Muscle layer of colon (tissue), 2 donors: ENCODE data around the gene FIGNL2.
"Not testable (repeated sequence)": the region's sequence is repeated elsewhere in the genome, so short reads cannot be mapped to it uniquely, and the experiment has no call there.

Experiments
- H3K27ac ChIP-seq: one replicate; pipeline ENCODE4 v1.7.0; 2013; ENCODE audit warnings: low read depth, mild to moderate bottlenecking, low read length, moderate library complexity
- H3K27me3 ChIP-seq, 2 donors: one replicate each; pipeline ENCODE4 v1.7.0; 2013; ENCODE audit warnings: low read length in 2 of 2, mild to moderate bottlenecking in 2 of 2; ENCODE audit not compliant: insufficient read depth in 2 of 2, control insufficient read depth in 1 of 2
- H3K36me3 ChIP-seq: one replicate; pipeline ENCODE4 v1.7.0; 2013; ENCODE audit warnings: mild to moderate bottlenecking, low read length; ENCODE audit not compliant: insufficient read depth
- H3K4me1 ChIP-seq: one replicate; pipeline ENCODE4 v1.7.0; 2013; ENCODE audit warnings: mild to moderate bottlenecking, low read length; ENCODE audit not compliant: insufficient read depth
- H3K4me3 ChIP-seq, 2 donors: one replicate each; pipeline ENCODE4 v1.7.0; 2013; ENCODE audit warnings: low read length in 2 of 2, low read depth in 1 of 2, mild to moderate bottlenecking in 1 of 2, moderate library complexity in 1 of 2
- H3K9ac ChIP-seq: one replicate; pipeline ENCODE4 v1.7.0; 2013; ENCODE audit warnings: low read length
- H3K9me3 ChIP-seq: one replicate; pipeline ENCODE4 v1.7.0; 2013; ENCODE audit warnings: mild to moderate bottlenecking, low read length
- donor health status: abdominal sarcoma.
- donor health status: Adenocarcinoma of cecum.

Gene FIGNL2

GRCh38 chr12:51887476-51888315 is 39.2 kb upstream of the FIGNL2 start, which contains the start of gene ANKRD33:
ANKRD33 (plus strand) TSS chr12:51888103; CDS start chr12:51888187, 84 bp downstream.
- Histone ChIP-seq H3K9me3 (no peaks in the 10 kb centered on the region), H3K4me1 (peaks cover 9% of the 10 kb centered on the region), H3K36me3 (no peaks in the 10 kb centered on the region), H3K27me3 (peaks cover 0 to 15% of the 10 kb centered on the region in 2 donors), H3K27ac (no peak within 1 kb of the TSS), H3K4me3 (no peak within 1 kb of the TSS), H3K9ac (no peak within 1 kb of the TSS)

- Histone ChIP-seq H3K27me3 (peaks cover 0 to 15% of the 10 kb centered on the region in 2 donors), H3K4me3 (no peak overlapping the region), H3K9me3 (no peaks in the 10 kb centered on the region), H3K9ac (no peak overlapping the region), H3K36me3 (no peaks in the 10 kb centered on the region), H3K4me1 (peaks cover 9% of the 10 kb centered on the region), H3K27ac (no peak overlapping the region)
Observed at GRCh38 chr12:51886021-51886710, 37.6 kb upstream of the FIGNL2 start.

GRCh38 chr12:51885294-51886020 is 36.9 kb upstream of the FIGNL2 start:
- not testable (repeated sequence) for H3K4me3 ChIP-seq, H3K4me1 ChIP-seq, H3K9ac ChIP-seq, H3K27ac ChIP-seq, H3K9me3 ChIP-seq, H3K36me3 ChIP-seq
- peaks cover 0 to 15% of the 10 kb centered on the region in 2 donors for H3K27me3 ChIP-seq

GRCh38 chr12:51884676-51885229 is 36.2 kb upstream of the FIGNL2 start:
- H3K9me3 ChIP-seq, result no peaks in the 10 kb centered on the region
- no peak overlapping the region for H3K9ac ChIP-seq
- H3K4me1 ChIP-seq, result peaks cover 9% of the 10 kb centered on the region

GRCh38 chr12:51883998-51884675 is 35.6 kb upstream of the FIGNL2 start:
- peaks cover 0 to 14% of the 10 kb centered on the region in 2 donors for H3K27me3 ChIP-seq
- H3K4me1 ChIP-seq, result peaks cover 9% of the 10 kb centered on the region
- no peak overlapping the region for H3K9ac ChIP-seq
- no peak overlapping the region for H3K4me3 ChIP-seq
- no peak overlapping the region for H3K27ac ChIP-seq
- no peaks in the 10 kb centered on the region for H3K9me3 ChIP-seq
- no peaks in the 10 kb centered on the region for H3K36me3 ChIP-seq

More at GRCh38 chr12:51884676-51885229, 36.2 kb upstream of the FIGNL2 start:
- Histone ChIP-seq H3K27ac (no peak overlapping the region), H3K36me3 (no peaks in the 10 kb centered on the region), H3K27me3 (peaks cover 0 to 15% of the 10 kb centered on the region in 2 donors), H3K4me3 (no peak overlapping the region)

GRCh38 chr12:51883295-51883694 is 34.8 kb upstream of the FIGNL2 start:
- H3K4me3 ChIP-seq, result no peak overlapping the region
- H3K4me1 ChIP-seq, result peaks cover 9% of the 10 kb centered on the region
- no peak overlapping the region for H3K9ac ChIP-seq
- no peak overlapping the region for H3K27ac ChIP-seq
- no peaks in the 10 kb centered on the region for H3K9me3 ChIP-seq
- H3K27me3 ChIP-seq, result peaks cover 0 to 5% of the 10 kb centered on the region in 2 donors
- H3K36me3 ChIP-seq, result no peaks in the 10 kb centered on the region

- H3K9me3 ChIP-seq, result no peaks in the 10 kb centered on the region
- no peak overlapping the region for H3K4me3 ChIP-seq
- H3K27me3 ChIP-seq, result no peaks in the 10 kb centered on the region
- H3K27ac ChIP-seq, result no peak overlapping the region
- no peaks in the 10 kb centered on the region for H3K36me3 ChIP-seq
- no peaks in the 10 kb centered on the region for H3K4me1 ChIP-seq
- no peak overlapping the region for H3K9ac ChIP-seq
Observed at GRCh38 chr12:51879102-51879501, 30.6 kb upstream of the FIGNL2 start.

GRCh38 chr12:51874486-51874885 is 26.0 kb upstream of the FIGNL2 start:
- H3K27ac ChIP-seq, result no peak overlapping the region
- H3K4me3 ChIP-seq, result no peak overlapping the region
- H3K36me3 ChIP-seq, result no peaks in the 10 kb centered on the region
- peaks cover 4% of the 10 kb centered on the region for H3K4me1 ChIP-seq
- no peaks in the 10 kb centered on the region for H3K9me3 ChIP-seq
- H3K9ac ChIP-seq, result no peak overlapping the region
- H3K27me3 ChIP-seq, result peaks cover 0 to 8% of the 10 kb centered on the region in 2 donors

GRCh38 chr12:51874000-51874399 is 25.5 kb upstream of the FIGNL2 start:
- Histone ChIP-seq H3K9me3 (no peaks in the 10 kb centered on the region), H3K4me3 (no peak overlapping the region), H3K27ac (no peak overlapping the region), H3K9ac (no peak overlapping the region), H3K27me3 (peaks cover 0 to 13% of the 10 kb centered on the region in 2 donors), H3K4me1 (peaks cover 4% of the 10 kb centered on the region), H3K36me3 (no peaks in the 10 kb centered on the region)

GRCh38 chr12:51873251-51873994 is 24.9 kb upstream of the FIGNL2 start:
- peaks cover 0 to 19% of the 10 kb centered on the region in 2 donors for H3K27me3 ChIP-seq
- no peak overlapping the region for H3K4me3 ChIP-seq
- no peak overlapping the region for H3K27ac ChIP-seq
- no peak overlapping the region for H3K9ac ChIP-seq
- H3K4me1 ChIP-seq, result peaks cover 4% of the 10 kb centered on the region
- no peaks in the 10 kb centered on the region for H3K36me3 ChIP-seq
- no peaks in the 10 kb centered on the region for H3K9me3 ChIP-seq
